SJCRH30 (cell line): ENCODE measurements around the gene EFS. TPM values are rescaled to one million over a fixed set of nuclear protein-coding genes. Genes with fewer than 3 reads are reported as not detected.
A peak's percentile ranks its signal among the peaks of the same experiment; 100 is the strongest.
"Not testable (repeated sequence)": the region's sequence is repeated elsewhere in the genome, so short reads cannot be mapped to it uniquely, and the experiment has no call there.

Source experiments
- DNase-seq, 2 experiments: peaks; one replicate each; pipeline ENCODE4 v3.0.0-alpha.2; 2015 to 2020
- H3K27ac ChIP-seq: fragments of 250-450 bp; sonication (Bioruptor Pico); 2 replicates; pipeline ENCODE4 v1.5.1; 2020; ENCODE audit warnings: mild to moderate bottlenecking, moderate library complexity
- H3K27me3 ChIP-seq: fragments of 250-450 bp; sonication (Bioruptor Pico); 2 replicates; pipeline ENCODE4 v1.5.1; 2020; ENCODE audit warnings: mild to moderate bottlenecking, moderate library complexity
- H3K36me3 ChIP-seq: fragments of 250-450 bp; sonication (Bioruptor Pico); 2 replicates; pipeline ENCODE4 v1.5.1; 2020; ENCODE audit warnings: mild to moderate bottlenecking, moderate library complexity
- H3K4me1 ChIP-seq: fragments of 250-450 bp; sonication (Bioruptor Pico); 2 replicates; pipeline ENCODE4 v1.5.1; 2020; ENCODE audit warnings: mild to moderate bottlenecking, moderate library complexity
- H3K4me3 ChIP-seq: fragments of 250-450 bp; sonication (Bioruptor Pico); 2 replicates; pipeline ENCODE4 v1.5.1; 2020; ENCODE audit warnings: mild to moderate bottlenecking, moderate library complexity
- H3K9me3 ChIP-seq: fragments of 250-450 bp; sonication (Bioruptor Pico); replicated peaks from 2 replicates; pipeline ENCODE4 v1.5.1; 2020; ENCODE audit warnings: mild to moderate bottlenecking, moderate library complexity
- total RNA-seq: library from RNA; depleted of rRNA; stranded (reverse); fragments of >200 nt; shearing (Covaris generic); gene quantifications from 2 replicates; pipeline ENCODE4 v1.2.3, GENCODE V29; 2014

Gene EFS
- total RNA-seq, 1 experiment from 2014 or later: 26.4 TPM

DNA sequence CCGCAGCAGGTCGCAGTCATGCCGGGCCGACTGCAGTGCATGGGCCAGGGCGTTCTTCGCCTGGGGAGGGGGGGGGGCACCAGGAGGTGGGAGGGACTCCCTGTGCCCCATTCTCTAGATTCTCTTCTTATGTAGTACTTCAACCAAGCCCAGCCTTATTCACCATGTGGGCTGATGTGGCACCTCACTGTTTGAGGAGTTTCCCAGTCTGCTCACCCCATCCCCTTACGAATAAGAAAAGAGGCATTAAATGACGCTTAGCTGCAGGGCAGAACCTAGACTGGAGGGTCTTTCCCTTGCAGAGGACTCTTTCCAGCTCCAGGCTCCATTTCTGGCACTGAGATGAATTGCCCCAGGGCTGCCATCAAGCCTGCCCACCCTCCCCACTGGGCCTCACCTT is 24.0 kb upstream of the EFS start:
- Histone ChIP-seq H3K36me3 (no peaks in the 10 kb centered on the region), H3K27me3 (peaks cover 24% of the 10 kb centered on the region; the same call in 1 of the 2 replicates), H3K4me3 (no peak overlapping the region), H3K27ac (no peak overlapping the region), H3K9me3 (no peaks in the 10 kb centered on the region), H3K4me1 (no peaks in the 10 kb centered on the region)
- no peak for DNase-seq

DNA sequence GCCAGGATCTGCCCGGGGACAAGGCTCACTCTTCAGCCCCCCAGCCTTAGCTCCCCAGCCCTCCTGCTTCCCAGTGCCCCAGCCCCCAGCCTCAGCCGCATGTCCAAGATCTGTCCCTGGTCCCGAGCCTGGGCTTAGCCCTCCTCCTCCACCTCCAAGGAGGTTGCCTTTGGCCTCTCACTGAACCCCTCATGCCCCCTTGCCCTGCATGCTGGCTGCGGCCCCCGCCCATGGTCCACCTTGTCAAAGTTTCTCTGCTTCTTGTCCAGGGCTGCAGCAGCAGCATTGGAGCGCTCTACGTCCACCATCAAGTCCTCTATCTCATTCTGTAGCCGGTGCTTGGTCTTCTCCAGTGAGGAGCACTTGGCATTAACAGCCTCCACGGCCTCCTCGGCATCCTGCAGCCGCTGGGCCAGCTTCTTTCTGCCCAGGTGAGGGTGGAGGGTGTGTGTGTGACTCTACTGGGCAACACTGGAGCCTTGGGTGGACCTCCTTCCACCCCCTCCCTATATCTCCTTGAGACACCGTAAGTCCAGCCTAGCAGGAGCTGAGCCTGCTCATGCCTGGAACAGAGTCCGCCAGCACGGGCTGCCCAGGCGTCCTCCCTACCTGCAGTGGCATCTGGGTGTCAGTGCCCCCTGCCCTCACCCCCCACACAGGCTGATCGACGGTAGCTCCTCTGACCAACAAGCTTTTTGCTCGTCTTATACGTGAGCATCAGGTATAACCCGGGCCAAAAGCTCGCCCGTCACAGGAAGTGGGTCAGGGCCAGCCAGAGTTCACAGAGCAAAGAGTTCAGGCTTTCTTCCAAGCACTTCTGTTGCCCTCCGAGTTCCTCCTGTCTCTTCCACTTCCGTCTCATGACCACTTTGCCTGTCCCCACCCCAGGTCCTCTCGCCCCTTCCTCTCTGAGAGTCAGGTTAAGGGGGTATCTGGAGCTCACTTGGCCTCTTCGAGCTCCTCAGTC is 23.2 kb upstream of the EFS start:
- no peaks in the 10 kb centered on the region for H3K36me3 ChIP-seq
- H3K9me3 ChIP-seq: no peaks in the 10 kb centered on the region
- no peak overlapping the region for H3K27ac ChIP-seq
- no peak for DNase-seq
- peaks cover 24% of the 10 kb centered on the region; the same call in 1 of the 2 replicates for H3K27me3 ChIP-seq
- no peaks in the 10 kb centered on the region for H3K4me1 ChIP-seq
- H3K4me3 ChIP-seq: no peak overlapping the region

DNA sequence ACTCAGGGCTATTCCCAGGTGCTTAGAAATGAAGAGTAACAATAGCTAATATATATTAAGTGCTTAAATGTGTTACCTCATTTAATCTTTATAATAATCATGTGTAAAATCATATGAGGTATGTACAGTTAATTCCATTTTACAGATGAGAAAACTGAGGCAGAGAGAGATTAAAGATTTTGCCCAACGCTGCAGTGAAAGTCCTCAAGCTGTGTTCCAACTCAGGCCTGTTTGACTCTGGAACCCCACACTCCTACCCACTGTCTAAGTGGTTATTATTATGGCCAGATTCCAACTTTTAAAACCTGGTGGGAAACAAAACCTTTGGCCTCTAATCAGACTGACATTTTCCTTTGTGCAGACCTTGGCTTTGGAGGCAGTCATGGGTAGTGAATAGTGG is 22.0 kb upstream of the EFS start:
- no peak for DNase-seq
- no peaks in the 10 kb centered on the region for H3K9me3 ChIP-seq
- no peak overlapping the region for H3K27ac ChIP-seq
- no peaks in the 10 kb centered on the region for H3K36me3 ChIP-seq
- peaks cover 24% of the 10 kb centered on the region; the same call in 1 of the 2 replicates for H3K27me3 ChIP-seq
- H3K4me1 ChIP-seq: no peaks in the 10 kb centered on the region
- no peak overlapping the region for H3K4me3 ChIP-seq

DNA sequence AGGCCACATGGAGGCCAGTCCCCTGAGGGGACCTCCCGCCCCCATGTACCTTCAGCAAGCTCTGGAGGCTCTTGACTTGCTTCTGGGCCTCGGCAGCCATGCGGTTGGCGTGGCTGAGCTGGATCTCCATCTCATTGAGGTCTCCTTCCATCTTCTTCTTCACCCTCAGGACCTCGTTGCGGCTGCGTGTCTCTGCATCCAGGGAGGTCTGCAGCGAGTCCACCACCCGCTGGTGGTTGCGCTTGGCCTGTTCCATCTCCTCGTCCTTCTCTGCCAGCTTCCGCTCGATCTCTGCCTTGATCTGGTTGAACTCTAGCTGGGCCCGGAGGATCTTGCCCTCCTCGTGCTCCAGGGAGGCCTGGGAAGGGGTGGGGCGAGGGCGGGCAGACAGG is 21.3 kb upstream of the EFS start:
- H3K9me3 ChIP-seq, H3K27ac ChIP-seq, H3K4me1 ChIP-seq, H3K36me3 ChIP-seq, DNase-seq, H3K4me3 ChIP-seq: not testable (repeated sequence)
- H3K27me3 ChIP-seq: peaks cover 24% of the 10 kb centered on the region; the same call in 1 of the 2 replicates

DNA sequence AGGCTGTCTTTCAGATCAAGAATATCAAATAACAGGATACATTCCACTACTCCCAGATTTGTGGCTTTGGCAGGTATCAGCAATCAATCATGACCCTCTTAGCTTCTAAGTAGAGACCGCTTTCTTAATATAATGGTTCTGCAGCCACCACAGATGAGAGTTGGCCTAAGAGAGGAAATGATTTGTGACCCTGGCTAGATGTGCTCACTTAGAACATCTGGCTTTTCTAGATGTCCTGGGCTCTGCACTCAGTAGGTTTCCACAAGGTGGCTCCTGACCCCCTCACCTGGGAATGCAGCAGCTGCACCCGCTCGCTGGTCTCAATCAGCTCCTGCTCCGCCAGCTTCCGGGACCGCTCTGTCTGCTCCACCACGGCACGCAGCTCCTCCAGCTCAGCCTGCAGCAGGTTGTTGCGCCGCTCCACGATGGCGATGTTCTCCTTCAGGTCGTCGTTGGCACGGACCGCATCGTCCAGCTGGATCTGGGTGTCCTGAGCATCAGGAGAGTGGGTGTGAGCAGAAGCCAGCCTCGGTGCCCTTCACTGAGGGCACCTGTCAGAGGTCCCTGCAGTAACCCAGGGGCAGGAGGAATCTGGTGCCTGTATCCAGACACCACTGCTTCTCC is 20.8 kb upstream of the EFS start:
- Histone ChIP-seq H3K27me3 (peaks cover 21% of the 10 kb centered on the region; the same call in 1 of the 2 replicates), H3K27ac (no peak overlapping the region), H3K36me3 (no peaks in the 10 kb centered on the region), H3K4me3 (no peak overlapping the region), H3K4me1 (no peaks in the 10 kb centered on the region), H3K9me3 (no peaks in the 10 kb centered on the region)
- no peak for DNase-seq

DNA sequence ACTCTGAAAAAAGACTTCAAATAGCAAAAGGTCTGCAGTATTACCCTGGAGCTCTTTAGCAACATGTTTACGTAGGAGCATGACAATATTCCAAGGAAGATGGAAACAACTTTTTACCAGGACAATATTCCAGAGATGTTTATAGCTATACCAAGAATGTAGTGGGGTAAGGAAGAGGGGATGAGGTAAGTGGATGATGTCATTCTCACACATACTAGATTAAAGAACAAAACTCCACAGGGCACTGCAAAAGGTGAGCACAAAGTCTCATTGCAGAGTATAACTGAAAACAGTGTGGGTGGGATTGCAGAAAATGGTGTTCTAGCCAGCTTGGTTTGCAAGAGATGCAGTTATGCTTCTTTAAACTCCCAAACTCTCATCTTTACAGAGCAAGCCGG is 20.3 kb upstream of the EFS start:
- peaks cover 21% of the 10 kb centered on the region; the same call in 1 of the 2 replicates for H3K27me3 ChIP-seq
- no peak overlapping the region for H3K27ac ChIP-seq

DNA sequence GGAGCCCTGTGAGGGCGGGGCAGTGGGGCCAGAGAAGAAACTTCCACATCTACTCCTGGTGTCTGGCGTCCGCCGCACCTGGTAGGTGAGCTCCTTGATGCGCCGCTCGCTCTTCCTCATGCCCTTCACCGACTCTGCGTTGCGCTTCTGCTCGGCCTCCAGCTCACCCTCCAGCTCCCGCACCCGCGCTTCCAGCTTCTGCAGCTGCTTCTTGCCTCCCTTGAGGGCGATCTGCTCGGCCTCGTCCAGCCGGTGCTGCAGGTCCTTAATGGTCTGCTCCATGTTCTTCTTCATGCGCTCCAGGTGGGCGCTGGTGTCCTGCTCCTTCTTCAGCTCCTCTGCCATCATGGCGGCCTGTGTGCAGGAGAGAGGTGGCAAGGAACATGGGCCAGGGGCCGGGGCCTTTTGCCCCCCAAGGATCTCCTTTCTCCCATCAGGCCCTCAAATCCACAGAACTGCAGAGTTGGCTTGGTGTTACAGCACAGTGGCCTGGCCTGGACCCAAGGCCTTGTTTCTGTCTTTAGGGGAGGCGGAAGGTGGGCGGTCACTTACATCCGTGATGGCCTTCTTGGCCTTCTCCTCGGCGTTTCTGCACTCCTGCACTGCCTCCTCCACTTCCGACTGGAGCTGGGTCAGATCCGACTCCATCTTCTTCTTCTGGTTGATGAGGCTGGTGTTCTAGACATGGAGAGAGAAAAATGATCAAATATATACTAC is 19.6 kb upstream of the EFS start:
- Histone ChIP-seq H3K9me3 (no peaks in the 10 kb centered on the region), H3K27ac (no peak overlapping the region)
- DNase-seq: no peak

More for the DNA sequence above, 20.3 kb upstream of the EFS start:
- Histone ChIP-seq H3K4me3 (no peak overlapping the region), H3K4me1 (no peaks in the 10 kb centered on the region), H3K36me3 (no peaks in the 10 kb centered on the region), H3K9me3 (no peaks in the 10 kb centered on the region)
- DNase-seq: no peak

DNA sequence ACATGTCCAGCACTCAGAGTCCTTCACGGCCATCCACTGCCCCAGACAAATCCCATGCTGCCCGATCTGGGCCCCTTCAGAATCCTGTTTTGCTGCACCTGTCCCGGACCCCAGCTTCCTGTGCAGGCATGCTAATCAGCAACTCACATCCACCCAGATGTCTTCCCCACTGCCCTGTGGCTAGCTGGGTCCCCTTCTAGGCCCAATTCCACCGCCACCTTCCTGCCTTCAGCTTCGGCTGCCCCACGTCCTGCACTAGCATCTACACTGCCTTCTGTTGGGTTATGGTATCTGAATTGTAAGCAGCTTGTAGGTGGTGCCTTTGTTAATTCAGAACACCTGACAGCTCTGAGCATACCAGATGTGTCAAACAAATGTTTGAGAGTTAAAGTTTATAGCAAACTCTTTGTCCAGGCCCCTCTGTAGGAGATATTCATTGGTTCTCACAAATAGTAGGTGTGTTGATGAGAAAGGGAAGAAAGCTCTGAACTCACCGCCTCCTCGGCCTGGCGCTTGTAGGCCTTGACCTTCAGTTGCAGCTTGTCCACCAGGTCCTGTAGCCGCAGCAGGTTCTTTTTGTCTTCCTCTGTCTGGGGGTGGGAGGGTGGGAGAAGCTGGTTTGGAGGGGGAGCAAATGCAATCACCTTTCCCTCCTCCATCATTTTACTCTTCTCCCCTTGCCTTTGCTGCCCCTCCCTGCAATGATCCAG is 17.9 kb upstream of the EFS start:
- Histone ChIP-seq H3K4me1 (no peaks in the 10 kb centered on the region), H3K27me3 (peaks cover 17% of the 10 kb centered on the region; the same call in 1 of the 2 replicates), H3K4me3 (no peak overlapping the region), H3K27ac (no peak overlapping the region), H3K9me3 (no peaks in the 10 kb centered on the region), H3K36me3 (no peaks in the 10 kb centered on the region)
- DNase-seq: no peak

More for the DNA sequence above, 19.6 kb upstream of the EFS start:
- Histone ChIP-seq H3K36me3 (no peaks in the 10 kb centered on the region), H3K27me3 (peaks cover 20% of the 10 kb centered on the region; the same call in 1 of the 2 replicates), H3K4me1 (no peaks in the 10 kb centered on the region), H3K4me3 (no peak overlapping the region)

DNA sequence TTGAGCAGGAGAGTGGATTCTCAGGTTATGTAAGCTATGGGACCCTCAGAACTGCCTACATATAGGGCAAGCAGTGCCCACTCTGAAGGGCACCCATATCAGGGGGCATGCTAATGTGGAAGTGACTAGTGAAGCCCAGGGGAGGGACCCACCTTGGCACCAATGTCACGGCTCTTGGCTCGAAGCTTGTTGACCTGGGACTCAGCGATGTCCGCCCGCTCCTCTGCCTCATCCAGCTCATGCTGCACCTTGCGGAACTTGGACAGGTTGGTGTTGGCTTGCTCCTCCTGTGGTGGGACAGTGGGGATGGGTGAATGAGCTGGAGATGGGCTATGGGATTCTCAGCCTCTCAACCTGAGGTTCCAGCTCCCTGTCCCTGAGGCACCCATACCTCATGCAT is 17.3 kb upstream of the EFS start:
- no peak overlapping the region for H3K27ac ChIP-seq
- H3K9me3 ChIP-seq: no peaks in the 10 kb centered on the region

DNA sequence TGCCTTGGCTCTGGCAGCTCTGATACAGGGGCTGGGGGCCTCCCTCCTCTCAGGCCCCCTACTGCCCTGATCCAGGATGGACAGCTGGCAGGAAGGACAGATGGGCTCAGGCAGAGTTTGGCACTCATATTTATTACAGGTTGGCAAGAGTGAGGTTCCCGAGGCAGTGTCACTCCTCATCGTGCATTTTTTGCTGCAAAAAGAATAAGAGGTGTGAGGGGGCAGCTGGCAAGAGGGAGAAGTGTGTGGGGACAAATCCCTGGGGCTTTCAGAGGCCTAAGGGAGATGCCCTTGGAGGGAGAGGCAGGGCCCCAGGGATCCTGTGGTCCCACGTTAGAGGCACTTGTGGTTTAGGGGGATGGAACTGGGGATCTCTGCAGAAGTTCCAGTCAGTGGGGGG is 16.9 kb upstream of the EFS start:
- H3K9me3 ChIP-seq: no peaks in the 10 kb centered on the region
- no peak overlapping the region for H3K27ac ChIP-seq

More for the DNA sequence above, 17.3 kb upstream of the EFS start:
- no peaks in the 10 kb centered on the region for H3K36me3 ChIP-seq
- peaks cover 15% of the 10 kb centered on the region for H3K27me3 ChIP-seq
- DNase-seq: no peak
- no peak overlapping the region for H3K4me3 ChIP-seq
- H3K4me1 ChIP-seq: no peaks in the 10 kb centered on the region

DNA sequence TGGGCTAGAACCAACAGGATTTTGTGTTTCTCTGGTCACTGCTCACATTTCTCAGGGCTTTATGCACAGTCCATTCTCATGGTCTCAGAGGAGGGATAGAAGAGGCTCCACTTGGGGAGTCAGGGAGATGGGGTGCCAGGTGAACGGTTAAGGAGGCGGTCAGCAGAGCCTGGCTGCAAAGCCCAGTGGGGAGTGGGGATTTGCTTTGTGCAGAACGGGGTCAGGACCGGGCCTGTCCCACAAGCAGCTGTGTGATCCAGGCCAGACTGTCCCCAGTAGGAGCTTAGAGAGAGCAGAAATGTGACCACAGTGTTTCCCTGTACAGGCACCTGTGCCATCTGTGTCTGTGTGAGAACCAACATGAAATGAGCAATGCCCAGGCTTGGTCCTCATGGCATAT is 16.0 kb upstream of the EFS start:
- no peak for DNase-seq
- Histone ChIP-seq H3K36me3 (no peaks in the 10 kb centered on the region), H3K9me3 (no peaks in the 10 kb centered on the region), H3K4me1 (no peaks in the 10 kb centered on the region), H3K27ac (no peak overlapping the region), H3K4me3 (no peak overlapping the region), H3K27me3 (peaks cover 9% of the 10 kb centered on the region)

More for the DNA sequence above, 16.9 kb upstream of the EFS start:
- Histone ChIP-seq H3K4me3 (no peak overlapping the region), H3K27me3 (peaks cover 11% of the 10 kb centered on the region), H3K4me1 (no peaks in the 10 kb centered on the region), H3K36me3 (no peaks in the 10 kb centered on the region)
- DNase-seq: no peak

DNA sequence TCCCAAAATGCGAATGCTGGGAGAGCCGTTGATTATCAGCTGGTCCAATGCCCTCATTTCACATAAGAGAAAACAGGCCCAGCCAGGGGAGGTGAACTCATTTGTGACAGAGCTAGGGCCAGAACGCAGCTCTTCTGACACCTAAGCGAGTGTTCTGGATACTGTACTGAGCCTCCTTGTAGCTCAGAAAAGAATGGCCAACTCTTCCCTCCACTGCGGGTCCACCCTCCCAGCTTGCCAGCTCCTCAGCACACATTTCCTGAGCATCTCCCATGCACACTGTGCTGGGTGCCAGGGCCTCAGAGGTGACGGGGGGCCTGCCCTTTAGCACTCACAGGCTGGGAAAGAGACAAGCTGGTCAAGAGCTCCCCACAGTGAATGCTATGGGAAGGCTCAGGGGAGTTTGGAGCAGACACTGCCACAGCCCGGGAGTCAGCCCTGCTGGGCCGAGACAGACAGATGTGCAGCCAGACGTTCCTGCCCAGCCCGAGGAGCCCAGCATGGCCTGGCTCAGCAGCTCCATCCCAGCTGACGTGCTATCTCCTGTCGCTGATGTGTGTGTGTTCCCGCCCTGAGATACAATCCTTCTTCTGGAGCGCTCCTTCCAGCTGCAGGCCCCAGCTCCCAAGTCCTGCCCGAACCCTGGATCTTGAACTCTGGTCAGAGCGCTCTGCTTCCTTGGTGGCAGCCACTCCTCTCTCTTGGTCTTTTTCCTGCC is 15.4 kb upstream of the EFS start:
- no peak overlapping the region for H3K27ac ChIP-seq
- peaks cover 9% of the 10 kb centered on the region for H3K27me3 ChIP-seq

DNA sequence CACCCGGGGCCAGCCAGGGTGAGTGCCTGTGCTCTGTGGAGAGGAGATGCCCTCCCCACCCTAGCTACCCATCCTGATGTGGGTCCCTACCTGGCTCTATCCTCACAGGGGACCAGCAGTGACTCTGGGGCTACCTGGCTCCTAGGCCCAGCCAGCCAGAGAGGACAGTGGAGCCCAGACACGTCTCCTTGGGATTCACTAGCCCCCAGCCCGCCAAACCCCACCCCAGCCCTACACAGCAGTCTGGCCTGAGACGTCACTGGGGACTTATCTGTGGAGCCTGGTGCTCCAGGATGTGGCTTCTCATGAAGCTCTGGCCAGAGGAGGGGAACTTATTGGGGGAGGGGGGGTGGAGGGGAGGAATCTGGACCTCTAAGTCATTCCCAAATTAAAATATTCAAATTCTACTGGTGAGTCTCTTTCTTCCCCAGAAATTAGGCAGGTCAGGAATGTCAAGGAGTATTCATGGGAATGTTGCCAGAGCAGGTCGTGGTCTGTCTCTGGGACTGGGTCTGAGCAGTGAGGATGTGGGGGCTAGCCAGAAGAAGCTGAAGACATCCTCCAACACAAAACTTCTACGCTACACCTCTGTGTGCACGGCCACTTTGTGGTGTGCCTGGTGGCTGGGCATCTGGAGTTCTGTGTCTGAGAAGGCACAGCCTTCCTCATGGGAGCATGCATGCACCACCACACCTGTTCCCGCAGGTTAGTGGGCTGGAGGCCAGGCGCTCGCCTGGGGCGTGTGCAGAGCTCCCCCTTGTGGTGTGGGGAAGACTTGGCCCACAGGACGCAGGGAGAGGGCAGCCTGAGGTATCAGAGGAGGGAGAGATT is 14.6 kb upstream of the EFS start:
- no peaks in the 10 kb centered on the region for H3K4me1 ChIP-seq
- H3K27me3 ChIP-seq: peaks cover under 1% of the 10 kb centered on the region
- no peaks in the 10 kb centered on the region for H3K9me3 ChIP-seq
- DNase-seq: peak; percentile 67 to 83
- H3K27ac ChIP-seq: no peak overlapping the region
- H3K36me3 ChIP-seq: no peaks in the 10 kb centered on the region
- no peak overlapping the region for H3K4me3 ChIP-seq

More for the DNA sequence above, 15.4 kb upstream of the EFS start:
- Histone ChIP-seq H3K9me3 (no peaks in the 10 kb centered on the region), H3K4me1 (no peaks in the 10 kb centered on the region), H3K4me3 (no peak overlapping the region), H3K36me3 (no peaks in the 10 kb centered on the region)
- DNase-seq: no peak
